HepG2 (cell line): ENCODE data around the gene LEPR.

Source experiments
- CREB1 ChIP-seq, 2 experiments: fragments of 450-650 bp in 1 of 2; IDR thresholded peaks; 2 replicates each; pipeline ENCODE4 v1.6.1; 2016 to 2017; ENCODE audit warnings: control low read depth in 1 of 2, mild to moderate bottlenecking in 1 of 2, missing compliant biosample characterization in 1 of 2, missing genetic modification characterization in 1 of 2
- CTCF ChIP-seq: sonication (generic); formaldehyde crosslinking; IDR thresholded peaks from 2 replicates; pipeline ENCODE4 v1.5.0; 2020; ENCODE audit warnings: mild to moderate bottlenecking, missing genetic modification reagents, moderate library complexity
- ELK4 ChIP-seq: sonication (generic); formaldehyde crosslinking; IDR thresholded peaks from 2 replicates; pipeline ENCODE4 v1.9.0; 2021; ENCODE audit warnings: missing genetic modification reagents, borderline replicate concordance
- EZH2 ChIP-seq: conservative IDR thresholded peaks from 2 replicates; pipeline ENCODE4 v1.6.1; 2012; ENCODE audit warnings: mild to moderate bottlenecking, low read depth, low read length, moderate library complexity
- NR2F6 ChIP-seq, 2 experiments: IDR thresholded peaks; 2 replicates each; pipeline ENCODE4 v1.6.1; 2016; ENCODE audit warnings: antibody characterized with exemption in 1 of 2, mild to moderate bottlenecking in 1 of 2
- PAX8 ChIP-seq: sonication (generic); formaldehyde crosslinking; IDR thresholded peaks from 2 replicates; pipeline ENCODE4 v1.8.0; 2022; ENCODE audit warnings: mild to moderate bottlenecking, missing genetic modification reagents, borderline replicate concordance
- POLR2A ChIP-seq, 2 experiments: IDR thresholded peaks; 2 replicates each; pipeline ENCODE4 v1.6.1; 2011; ENCODE audit warnings: low read depth in 2 of 2, low read length in 2 of 2, mild to moderate bottlenecking in 1 of 2, moderate library complexity in 1 of 2; ENCODE audit not compliant: insufficient read depth in 1 of 2
- SMC3 ChIP-seq: IDR thresholded peaks from 2 replicates; pipeline ENCODE4 v1.6.1; 2011; ENCODE audit warnings: low read length, improper control_type of control experiment
- SMYD3 ChIP-seq: sonication (generic); formaldehyde crosslinking; IDR thresholded peaks from 2 replicates; pipeline ENCODE4 v1.8.1; 2023; ENCODE audit warnings: mild to moderate bottlenecking, missing genetic modification reagents
- SP1 ChIP-seq, 2 experiments: fragments of 450-650 bp in 1 of 2; sonication (generic) in 1 of 2; formaldehyde crosslinking in 1 of 2; IDR thresholded peaks; 2 replicates each; pipeline versions ENCODE4 v1.4.0 to v1.6.1; 2016 to 2020; ENCODE audit warnings: missing genetic modification reagents in 1 of 2
- SP4 ChIP-seq: sonication (generic); formaldehyde crosslinking; IDR thresholded peaks from 2 replicates; pipeline ENCODE4 v1.8.1; 2023; ENCODE audit warnings: mild to moderate bottlenecking, missing genetic modification reagents
- USF2 ChIP-seq, 2 experiments: sonication (generic) in 1 of 2; formaldehyde crosslinking in 1 of 2; IDR thresholded peaks; 2 replicates each; pipeline versions ENCODE4 v1.5.1 to v1.6.1; 2011 to 2020; ENCODE audit warnings: borderline replicate concordance in 1 of 2, low read depth in 1 of 2, low read length in 1 of 2, mild to moderate bottlenecking in 1 of 2, missing genetic modification reagents in 1 of 2, moderate library complexity in 1 of 2
- ZNF274 ChIP-seq: sonication (generic); formaldehyde crosslinking; IDR thresholded peaks from 2 replicates; pipeline ENCODE4 v1.5.1; 2020; ENCODE audit warnings: mild to moderate bottlenecking, missing genetic modification reagents

GRCh38 chr1:65420590-65421350 is at the start of gene LEPR, which contains the start of gene LEPROT:
- no peak; the same call in 1 of the 2 replicates for TF ChIP-seq PAX8 (CRISPR knock-in tag)
- peak; percentile 89 to 91 for TF ChIP-seq POLR2A (IDR thresholded peaks at IDR 0.05; ENCODE audit: insufficient read depth in 1 of 2, low read depth in 2 of 2, low read length in 2 of 2)
- TF ChIP-seq USF2 (IDR thresholded peaks at IDR 0.05; ENCODE audit: low read depth, low read length): no peak
- TF ChIP-seq USF2 (CRISPR knock-in tag; IDR thresholded peaks at IDR 0.05; ENCODE audit: borderline replicate concordance): no peak
- TF ChIP-seq ELK4 (CRISPR knock-in tag): no peak
- no peak for TF ChIP-seq ZNF274
- no peak for TF ChIP-seq CTCF (CRISPR knock-in tag)
- TF ChIP-seq EZH2: no peak
- TF ChIP-seq SP4 (CRISPR knock-in tag): peak; percentile 79; the same call in 1 of the 2 replicates
- TF ChIP-seq SMC3: no peak
- no peak for TF ChIP-seq NR2F6 (IDR thresholded peaks at IDR 0.05)
- peak; percentile 44; the same call in 1 of the 2 replicates for TF ChIP-seq NR2F6 (CRISPR knock-in tag; IDR thresholded peaks at IDR 0.05)
- TF ChIP-seq SP1 (IDR thresholded peaks at IDR 0.05): no peak
- TF ChIP-seq SP1 (CRISPR knock-in tag; IDR thresholded peaks at IDR 0.05): 0 out of 2 replicates have a peak, but pooled peaks have one; percentile 29
- TF ChIP-seq SMYD3 (CRISPR knock-in tag): no peak
- no peak for TF ChIP-seq CREB1 (IDR thresholded peaks at IDR 0.05)
- peak; percentile 52; the same call in 1 of the 2 replicates for TF ChIP-seq CREB1 (CRISPR knock-in tag; IDR thresholded peaks at IDR 0.05)
